Measurements from ENCODE around the gene PIF1. TPM values are rescaled to one million over a fixed set of nuclear protein-coding genes. Genes with fewer than 3 reads are reported as not detected.

Gene PIF1
- total RNA-seq, 1 donor from 2014 or later = 4.8 TPM

- TF ChIP-seq CTCF (IDR thresholded peaks at IDR 0.05) = no peak
- Mint-ChIP-seq H3K9me3 (ENCODE audit: unreplicated experiment) (no peaks in the 10 kb centered on the region), H3K27me3 (ENCODE audit: unreplicated experiment) (no peaks in the 10 kb centered on the region), H3K4me3 (ENCODE audit: unreplicated experiment) (no peak overlapping the region), H3K27ac (ENCODE audit: unreplicated experiment) (no peak overlapping the region), H3K4me1 (ENCODE audit: unreplicated experiment) (peaks cover 72% of the 10 kb centered on the region), H3K36me3 (ENCODE audit: unreplicated experiment) (peaks cover 20% of the 10 kb centered on the region)
- no peak for DNase-seq (ENCODE audit: extremely low spot score, unreplicated experiment)
These were observed 22.0 kb upstream of the PIF1 start for GRCh38 chr15:64847448-64847847.

GRCh38 chr15:64847016-64847415 is 21.6 kb upstream of the PIF1 start:
- peaks cover 18% of the 10 kb centered on the region for H3K36me3 Mint-ChIP-seq (ENCODE audit: unreplicated experiment)
- H3K4me1 Mint-ChIP-seq (ENCODE audit: unreplicated experiment) = peaks cover 71% of the 10 kb centered on the region

GRCh38 chr15:64845831-64846595 is 20.6 kb upstream of the PIF1 start:
- H3K4me3 Mint-ChIP-seq (ENCODE audit: unreplicated experiment) = no peak overlapping the region
- no peak for TF ChIP-seq CTCF (IDR thresholded peaks at IDR 0.05)
- H3K27ac Mint-ChIP-seq (ENCODE audit: unreplicated experiment) = peak overlapping the region; percentile 92
- no peaks in the 10 kb centered on the region for H3K27me3 Mint-ChIP-seq (ENCODE audit: unreplicated experiment)
- peaks cover 14% of the 10 kb centered on the region for H3K36me3 Mint-ChIP-seq (ENCODE audit: unreplicated experiment)
- no peaks in the 10 kb centered on the region for H3K9me3 Mint-ChIP-seq (ENCODE audit: unreplicated experiment)
- no peak for DNase-seq (ENCODE audit: extremely low spot score, unreplicated experiment)
- H3K4me1 Mint-ChIP-seq (ENCODE audit: unreplicated experiment) = peaks cover 63% of the 10 kb centered on the region

More at GRCh38 chr15:64847016-64847415, 21.6 kb upstream of the PIF1 start:
- DNase-seq (ENCODE audit: extremely low spot score, unreplicated experiment) = no peak
- no peaks in the 10 kb centered on the region for H3K9me3 Mint-ChIP-seq (ENCODE audit: unreplicated experiment)
- no peak for TF ChIP-seq CTCF (IDR thresholded peaks at IDR 0.05)
- no peaks in the 10 kb centered on the region for H3K27me3 Mint-ChIP-seq (ENCODE audit: unreplicated experiment)
- no peak overlapping the region for H3K4me3 Mint-ChIP-seq (ENCODE audit: unreplicated experiment)
- H3K27ac Mint-ChIP-seq (ENCODE audit: unreplicated experiment) = no peak overlapping the region

- Mint-ChIP-seq H3K4me3 (ENCODE audit: unreplicated experiment) (peak overlapping the region; percentile 90), H3K9me3 (ENCODE audit: unreplicated experiment) (no peaks in the 10 kb centered on the region), H3K36me3 (ENCODE audit: unreplicated experiment) (peaks cover 10% of the 10 kb centered on the region), H3K27me3 (ENCODE audit: unreplicated experiment) (no peaks in the 10 kb centered on the region), H3K4me1 (ENCODE audit: unreplicated experiment) (peaks cover 62% of the 10 kb centered on the region), H3K27ac (ENCODE audit: unreplicated experiment) (peak overlapping the region; percentile 92)
- no peak for DNase-seq (ENCODE audit: extremely low spot score, unreplicated experiment)
- TF ChIP-seq CTCF (IDR thresholded peaks at IDR 0.05) = no peak
These were observed 19.8 kb upstream of the PIF1 start for GRCh38 chr15:64845183-64845611.

- Mint-ChIP-seq H3K9me3 (ENCODE audit: unreplicated experiment) (no peaks in the 10 kb centered on the region), H3K4me1 (ENCODE audit: unreplicated experiment) (peaks cover 62% of the 10 kb centered on the region), H3K36me3 (ENCODE audit: unreplicated experiment) (peaks cover 10% of the 10 kb centered on the region), H3K27ac (ENCODE audit: unreplicated experiment) (peak overlapping the region; percentile 92), H3K27me3 (ENCODE audit: unreplicated experiment) (no peaks in the 10 kb centered on the region), H3K4me3 (ENCODE audit: unreplicated experiment) (peak overlapping the region; percentile 90)
- no peak for TF ChIP-seq CTCF (IDR thresholded peaks at IDR 0.05)
- no peak for DNase-seq (ENCODE audit: extremely low spot score, unreplicated experiment)
These were observed 19.2 kb upstream of the PIF1 start for GRCh38 chr15:64844576-64845145.

Measured in osteocyte (in vitro differentiated cells).